ENCODE data around the gene SERPINB6.
"Not testable (repeated sequence)": the region's sequence is repeated elsewhere in the genome, so short reads cannot be mapped to it uniquely, and the experiment has no call there.

Gene SERPINB6

DNA sequence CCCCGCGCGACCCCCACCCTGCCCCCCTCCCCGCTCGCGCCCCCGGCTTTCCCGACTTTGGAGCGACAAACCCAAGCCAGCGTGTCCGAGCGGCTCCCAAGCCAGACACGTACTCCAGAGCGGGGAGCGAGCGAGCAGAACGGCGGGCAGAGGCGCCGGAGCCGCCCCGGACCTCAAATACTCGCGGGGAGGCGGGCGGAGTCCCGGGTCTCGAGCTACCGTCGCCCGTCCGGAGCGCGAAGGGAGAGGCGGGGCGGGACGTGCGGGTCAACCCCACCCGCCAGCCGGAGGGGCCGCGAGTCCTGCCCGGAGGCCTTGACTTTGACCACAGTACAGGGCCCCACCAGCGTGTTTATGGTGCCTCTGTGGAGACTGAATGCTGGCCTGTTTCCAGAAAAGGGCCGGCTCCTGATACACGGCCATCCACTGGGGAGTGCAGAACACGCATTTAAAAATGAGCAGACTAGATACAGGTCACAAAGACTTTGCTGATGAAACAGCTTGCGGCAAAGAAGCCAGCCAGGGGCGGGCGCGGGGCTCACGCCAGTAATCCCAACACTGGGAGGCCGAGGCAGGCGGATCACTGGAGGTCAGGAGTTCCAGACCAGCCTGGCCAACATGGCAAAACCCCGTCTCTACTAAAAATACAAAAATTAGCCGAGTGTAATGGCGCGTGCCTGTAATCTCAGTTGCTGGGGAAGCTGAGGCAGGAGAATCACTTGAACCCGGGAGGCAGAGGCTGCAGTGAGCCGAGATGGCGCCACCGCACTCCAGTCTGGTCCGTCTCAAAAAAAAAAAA lies at the start of gene SERPINB6:
Gene SERPINB6 (minus strand): TSS at position 148 of the 799 bp plus-strand sequence. CDS start 12,235 bp downstream, outside the sequence.
- no peak for DNase-seq

DNA sequence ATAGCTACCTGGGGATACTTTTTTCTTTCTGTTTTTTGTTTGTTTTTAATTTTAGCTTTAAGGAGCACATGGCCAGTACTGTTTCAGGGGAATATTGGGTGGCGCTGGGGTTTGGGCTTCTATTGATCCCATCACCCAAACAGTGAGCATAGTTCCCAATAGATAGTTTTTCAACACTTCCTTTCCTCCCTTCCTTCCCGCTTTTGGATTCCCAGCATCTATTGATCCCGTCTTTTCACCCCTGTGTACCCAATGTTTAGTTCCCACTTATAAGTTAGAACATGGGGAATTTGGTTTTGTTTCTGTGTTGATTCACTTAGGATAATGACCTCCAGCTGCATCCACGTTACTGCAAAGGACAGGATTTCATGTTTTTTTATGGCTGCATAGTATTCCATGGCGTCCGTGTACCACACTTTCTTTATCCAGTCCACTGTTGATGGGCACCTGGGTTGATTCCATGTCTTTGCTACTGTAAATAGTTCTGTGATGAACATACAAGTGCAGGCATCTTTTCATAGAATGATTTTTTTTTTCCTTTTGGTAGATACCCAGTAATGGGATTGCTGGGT lies 48.5 kb upstream of the SERPINB6 start:
- DNase-seq = no peak

DNA sequence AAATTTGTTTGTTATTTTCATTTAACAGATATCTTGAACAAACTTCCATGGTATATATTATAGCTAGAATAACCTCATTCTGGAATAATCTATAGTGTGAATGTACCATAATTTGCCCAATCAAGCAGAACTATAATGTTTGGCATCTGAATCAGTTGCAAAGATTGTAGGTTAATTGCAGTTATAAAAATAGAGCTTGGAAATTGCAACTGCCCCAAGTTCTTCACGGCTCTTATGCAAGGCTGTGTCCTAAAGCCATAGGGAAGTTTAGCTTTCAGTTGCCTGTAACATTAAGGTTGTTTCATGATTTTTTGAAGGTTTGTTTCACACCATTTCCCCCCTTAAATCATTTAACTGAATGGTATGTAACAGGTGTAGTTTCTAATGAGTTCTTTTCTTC lies 47.7 kb upstream of the SERPINB6 start:
- no peak for DNase-seq

DNA sequence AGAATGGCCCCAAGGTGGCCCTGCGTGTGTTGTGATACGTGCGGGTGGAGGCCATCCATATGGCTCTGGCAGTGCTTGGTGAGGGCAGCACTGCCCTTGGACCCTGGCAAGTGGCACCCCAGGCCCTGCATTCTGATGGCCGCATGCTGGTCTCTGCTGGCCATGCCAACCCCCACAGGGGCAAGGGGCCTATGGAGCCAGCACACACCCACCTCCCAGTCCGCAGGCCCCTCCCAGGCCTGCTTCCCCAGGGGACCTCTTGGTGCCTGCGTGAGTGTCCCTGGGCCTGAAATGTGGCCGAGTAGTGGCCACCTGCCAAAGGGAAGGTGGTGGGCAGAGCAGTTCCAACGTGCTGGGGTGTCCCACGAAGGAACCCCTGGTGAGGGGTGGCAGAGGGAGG lies 45.9 kb upstream of the SERPINB6 start:
- DNase-seq = no peak

DNA sequence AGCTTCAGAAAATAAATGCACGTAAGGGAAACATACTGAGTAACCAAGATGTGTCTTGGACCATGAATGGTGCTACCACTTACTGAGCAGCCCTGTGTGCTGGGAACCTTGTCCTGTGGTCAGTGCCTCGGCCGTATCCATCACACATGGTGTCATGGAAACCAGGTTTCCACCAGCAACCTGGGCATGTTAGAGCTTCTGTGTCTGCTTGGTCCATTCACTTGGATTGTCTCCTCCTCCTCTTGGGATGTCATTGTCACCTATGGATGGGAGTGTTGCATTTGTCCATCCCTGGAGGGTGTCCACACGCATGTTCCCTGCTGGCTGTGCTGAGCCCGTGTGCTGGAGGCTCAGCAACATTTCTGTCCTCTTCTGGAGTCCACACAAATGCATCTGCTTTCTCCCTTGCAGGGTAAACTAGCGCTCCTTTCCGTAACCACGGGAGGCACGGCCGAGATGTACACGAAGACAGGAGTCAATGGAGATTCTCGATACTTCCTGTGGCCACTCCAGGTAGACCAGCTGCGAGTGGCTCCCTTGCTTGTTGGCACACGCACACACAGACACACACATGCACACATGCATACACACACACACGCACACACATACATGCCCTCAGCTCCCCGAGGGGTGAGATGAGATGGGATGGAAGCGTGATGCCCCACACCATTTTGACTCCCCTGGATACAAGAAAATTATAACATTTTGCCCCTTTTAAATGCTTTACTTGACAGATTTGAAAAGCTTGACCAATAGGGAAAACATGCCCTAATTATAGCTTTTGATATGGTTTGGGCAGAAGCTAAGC lies 45.3 kb upstream of the SERPINB6 start:
- no peak for DNase-seq

DNA sequence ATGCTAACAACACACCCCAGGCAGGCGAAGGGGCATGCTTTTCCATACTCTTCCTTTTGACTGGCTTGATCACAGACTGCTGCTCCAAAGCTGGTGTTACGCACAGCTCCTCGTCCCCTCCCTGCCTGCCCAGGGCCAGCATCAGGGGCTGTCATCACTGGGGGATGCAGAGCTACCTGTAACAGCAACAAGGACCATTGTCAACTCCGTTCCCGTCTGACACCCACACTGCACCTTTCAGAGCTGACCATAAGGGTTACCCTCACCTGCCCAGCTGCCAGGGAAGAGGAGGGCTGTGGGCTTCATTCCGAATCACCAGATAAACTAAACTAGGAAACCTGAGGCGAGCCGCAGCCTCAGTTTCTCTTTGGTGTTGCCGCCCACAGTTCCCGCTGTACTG lies 43.8 kb upstream of the SERPINB6 start:
- DNase-seq = no peak

DNA sequence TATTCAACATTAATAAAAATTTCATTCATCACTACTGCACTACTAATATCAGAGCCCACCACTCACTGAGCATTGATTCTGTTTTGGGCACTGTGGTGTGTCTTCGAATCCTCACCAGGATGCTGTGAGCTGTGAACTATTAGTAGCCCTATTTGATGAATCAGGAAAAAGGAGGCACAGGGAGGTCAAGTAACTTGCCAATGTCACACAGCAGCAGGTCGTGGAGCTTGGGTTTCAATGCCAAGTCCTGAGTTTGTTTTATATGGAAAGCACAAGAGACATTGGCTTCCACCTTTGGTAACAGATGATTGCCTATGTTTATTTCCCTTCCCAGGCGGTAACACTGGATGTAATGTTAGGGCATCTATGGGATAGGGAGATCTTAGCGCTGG lies 43.3 kb upstream of the SERPINB6 start:
- DNase-seq = no peak

DNA sequence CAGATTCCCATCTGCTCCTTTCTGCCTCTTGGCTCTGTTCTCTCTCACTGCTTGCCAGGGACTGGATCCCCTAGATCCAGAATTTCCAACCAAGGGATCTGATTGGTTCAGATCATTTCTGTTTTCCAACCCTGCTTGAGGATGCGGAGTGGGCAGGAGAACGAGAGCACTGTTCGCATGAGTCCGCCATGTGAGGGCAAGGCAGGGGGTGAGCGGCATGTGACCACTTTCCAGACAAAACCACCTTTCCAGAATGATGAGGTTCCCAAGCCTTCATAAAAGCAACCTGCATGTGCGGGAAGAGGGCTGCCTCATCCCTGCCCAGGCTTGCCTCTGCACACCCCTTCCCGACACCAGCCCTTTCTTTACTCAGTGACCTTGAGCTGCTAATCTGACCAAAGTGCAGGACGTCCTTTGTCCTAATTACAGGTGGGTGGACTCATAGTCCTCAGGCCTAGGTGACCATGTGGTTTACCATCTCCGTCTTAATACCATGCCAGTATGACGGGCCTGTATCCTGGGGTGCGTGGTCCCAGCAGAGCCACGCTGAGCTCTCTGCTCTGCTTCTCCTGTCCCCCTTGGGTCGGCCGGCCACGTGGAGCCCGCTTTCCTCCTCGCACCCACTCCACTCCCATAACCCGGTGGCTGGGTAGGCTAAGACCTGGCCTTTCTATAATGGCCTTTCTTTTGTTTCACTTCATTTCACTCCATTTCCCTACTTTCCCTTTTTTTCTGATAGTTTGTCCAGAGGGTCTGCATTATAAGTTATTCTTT lies 42.7 kb upstream of the SERPINB6 start:
- DNase-seq = no peak

DNA sequence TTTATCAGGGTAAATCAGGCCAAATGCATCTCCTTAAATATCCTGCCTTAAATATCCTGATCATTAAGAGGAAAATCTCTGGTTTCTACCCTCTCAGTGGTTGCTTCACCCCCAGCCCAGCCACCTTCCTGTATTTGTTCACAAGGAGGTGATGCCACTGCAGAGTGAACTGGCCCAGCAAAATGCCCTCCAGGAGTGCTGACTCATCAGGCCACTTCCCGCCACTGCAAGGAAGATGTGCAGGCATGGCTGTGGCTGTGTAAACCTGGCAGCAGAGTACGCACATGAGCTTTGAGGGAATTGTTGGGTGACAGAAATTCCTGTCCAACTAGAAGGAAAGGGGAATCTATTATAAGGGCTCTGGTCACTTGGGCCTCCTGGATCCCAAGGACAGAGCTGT lies 42.1 kb upstream of the SERPINB6 start:
- DNase-seq = no peak

DNA sequence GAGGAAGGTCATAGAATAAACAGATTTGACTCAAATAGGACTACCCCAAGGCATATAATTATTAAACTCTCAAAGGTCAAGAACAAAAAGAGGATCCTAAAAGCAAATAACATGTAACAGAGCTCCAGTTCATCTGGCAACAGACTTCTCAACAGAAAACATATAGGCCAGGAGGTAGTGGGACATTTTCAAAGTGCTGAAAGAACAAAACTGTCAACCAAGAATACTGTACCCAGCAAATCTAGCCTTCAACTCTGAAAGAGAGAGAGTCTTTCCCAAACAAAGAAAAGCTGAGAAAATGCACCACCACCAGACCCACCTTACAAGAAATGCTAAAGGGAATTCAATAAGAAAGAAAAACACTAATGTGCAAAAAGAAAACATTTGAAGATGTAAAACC lies 40.2 kb upstream of the SERPINB6 start:
- DNase-seq = no peak

DNA sequence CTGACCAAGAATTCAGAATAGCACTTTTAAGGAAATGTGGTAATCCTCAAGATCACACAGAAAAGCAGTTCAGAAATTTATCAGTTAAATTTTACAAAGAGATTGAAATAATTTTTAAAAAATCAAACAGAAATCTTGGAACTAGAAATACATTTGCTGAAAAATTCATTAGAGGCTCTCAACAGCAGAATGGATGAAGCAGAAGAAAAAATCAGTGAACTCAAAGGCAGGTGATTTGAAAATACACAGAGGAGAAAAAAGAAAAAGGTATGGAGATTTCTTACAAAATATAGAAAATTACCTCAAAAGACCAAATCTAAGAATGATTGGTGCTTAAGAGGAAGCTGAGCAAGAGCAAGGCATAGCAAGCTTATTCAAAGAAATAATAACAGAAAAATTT lies 39.8 kb upstream of the SERPINB6 start:
- no peak for DNase-seq

DNA sequence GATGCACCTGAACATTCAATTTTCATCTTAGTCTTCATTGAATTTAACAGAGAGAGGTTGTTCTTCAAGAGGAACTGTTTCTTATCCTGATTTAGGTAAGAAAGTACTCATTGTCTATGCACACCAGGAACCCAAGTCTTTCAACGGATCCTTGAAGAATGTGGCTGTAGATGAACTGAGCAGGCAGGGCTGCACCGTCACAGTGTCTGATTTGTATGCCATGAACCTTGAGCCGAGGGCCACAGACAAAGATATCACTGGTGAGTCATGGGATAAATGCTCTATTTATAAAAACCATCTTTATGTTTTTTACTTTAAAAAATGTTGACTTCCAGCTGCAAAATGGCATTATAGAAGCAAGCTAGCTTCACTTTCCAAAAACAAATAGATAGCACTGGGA lies 38.6 kb upstream of the SERPINB6 start:
- DNase-seq = no peak

DNA sequence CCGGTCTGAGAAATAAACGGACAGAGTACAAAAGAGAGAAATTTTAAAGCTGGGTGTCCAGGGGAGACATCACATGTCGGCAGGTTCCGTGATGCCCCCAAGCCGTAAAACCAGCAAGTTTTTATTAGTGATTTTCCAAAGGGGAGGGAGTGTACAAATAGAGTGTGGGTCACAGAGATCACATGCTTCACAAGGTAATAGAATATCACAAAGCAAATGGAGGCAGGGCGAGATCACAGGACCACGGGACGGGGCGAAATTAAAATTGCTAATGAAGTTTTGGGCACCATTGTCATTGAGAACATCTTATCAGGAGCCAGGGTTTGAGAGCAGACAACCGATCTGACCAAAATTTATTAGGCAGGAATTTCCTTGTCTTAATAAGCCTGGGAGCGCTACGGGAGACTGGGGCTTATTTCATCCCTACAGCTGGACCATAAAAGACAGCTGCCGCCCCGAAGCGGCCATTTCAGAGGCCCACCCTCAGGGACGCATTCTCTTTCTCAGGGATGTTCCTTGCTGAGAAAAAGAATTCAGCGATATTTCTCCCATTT lies 37.4 kb upstream of the SERPINB6 start:
- not testable (repeated sequence) for DNase-seq

DNA sequence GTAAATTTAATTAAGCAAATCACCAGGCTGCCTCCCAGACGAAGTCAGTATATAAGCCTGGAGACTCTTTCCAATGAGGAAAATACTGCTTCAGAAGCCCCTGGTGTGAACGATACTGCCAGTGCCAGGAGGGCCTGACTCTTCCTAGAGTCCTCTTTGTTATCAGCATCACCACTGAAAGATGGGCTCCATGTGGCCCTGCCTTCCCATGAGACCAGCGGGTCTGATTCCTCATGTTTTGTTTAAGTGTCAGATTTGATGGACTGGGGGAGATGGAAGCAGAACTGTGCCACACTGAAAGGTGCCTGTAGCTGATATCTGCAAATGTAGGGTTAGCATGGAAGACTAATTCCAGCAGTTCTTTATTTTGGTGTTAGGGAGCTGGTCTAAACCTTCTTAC lies 36.2 kb upstream of the SERPINB6 start:
- no peak for DNase-seq

DNA sequence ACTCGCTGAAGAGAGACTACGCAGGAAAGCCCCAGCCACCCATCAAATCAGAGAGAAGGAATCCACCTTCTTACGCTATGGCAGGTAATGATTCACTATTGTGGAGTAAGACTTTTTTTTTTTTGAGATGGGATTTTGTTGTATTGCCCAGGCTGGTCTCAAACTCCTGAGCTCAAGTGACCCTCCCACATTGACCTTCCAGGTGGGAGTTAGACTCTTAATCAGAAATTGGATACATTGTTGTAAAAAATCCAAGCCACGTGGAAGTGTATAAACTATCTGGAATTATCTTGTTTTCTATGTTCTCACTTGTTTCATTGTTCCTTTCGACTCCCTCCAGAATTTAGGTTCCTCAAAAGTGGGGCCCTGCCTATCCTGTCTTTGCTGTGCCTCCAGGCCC lies 35.1 kb upstream of the SERPINB6 start:
- no peak for DNase-seq

DNA sequence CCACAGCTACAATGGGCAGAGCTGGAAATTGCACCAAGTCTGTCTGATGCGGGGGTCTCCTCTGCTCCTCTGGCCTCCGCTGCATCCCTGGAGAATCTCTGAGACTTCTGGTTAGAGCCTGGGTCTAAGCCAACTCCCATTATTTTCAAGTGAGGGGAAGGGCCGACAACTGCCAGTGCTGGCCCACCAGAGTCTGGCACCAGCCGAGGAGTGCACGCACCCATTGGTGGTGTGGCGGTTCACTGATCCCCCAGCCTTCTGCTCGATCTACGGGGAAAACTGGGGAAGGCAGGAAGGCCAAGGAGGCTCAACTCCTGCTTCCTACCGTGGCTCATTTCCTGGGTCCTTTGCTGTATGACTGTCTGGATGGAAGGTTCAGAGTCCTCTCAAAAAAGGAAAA lies 34.5 kb upstream of the SERPINB6 start:
- DNase-seq = no peak

DNA sequence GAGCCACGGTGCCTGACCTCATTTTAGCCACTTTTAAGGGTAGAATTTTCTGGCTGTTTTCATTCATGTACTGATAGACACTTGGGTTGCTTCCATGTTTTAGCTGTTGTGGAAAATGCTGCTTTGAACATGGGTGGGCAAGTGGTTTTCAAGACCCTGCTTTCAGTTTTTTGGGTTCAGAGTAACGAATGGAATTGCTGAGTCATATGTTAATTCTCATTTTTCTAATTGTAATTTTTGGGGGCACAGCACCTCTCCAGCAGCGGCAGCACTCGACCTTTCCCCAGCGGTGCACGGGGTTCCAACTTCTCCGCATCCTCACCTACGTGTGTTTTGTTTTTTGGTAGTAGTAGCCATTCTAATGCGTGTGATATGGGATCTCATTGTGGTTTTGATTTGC lies 33.7 kb upstream of the SERPINB6 start:
- DNase-seq = no peak

DNA sequence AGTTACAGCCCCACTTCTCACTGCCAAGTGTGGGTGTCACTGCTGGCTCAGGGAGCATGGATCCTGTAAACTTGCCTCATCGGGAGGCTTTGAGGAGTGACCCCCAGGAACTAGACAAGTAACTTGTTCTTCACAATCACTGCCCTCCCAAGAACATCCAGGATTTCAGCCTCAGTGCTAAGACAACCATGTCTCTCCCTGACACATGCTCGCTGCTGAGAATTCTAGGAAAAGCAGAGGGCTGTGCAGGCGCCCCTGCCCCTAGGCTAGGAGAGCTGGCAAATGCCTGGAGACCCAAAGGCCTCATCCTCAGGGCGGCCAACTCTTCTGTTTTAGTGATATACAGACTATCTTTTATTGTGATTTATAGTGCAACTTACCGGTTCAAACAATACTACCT lies 31.9 kb upstream of the SERPINB6 start:
- not testable (repeated sequence) for DNase-seq

DNA sequence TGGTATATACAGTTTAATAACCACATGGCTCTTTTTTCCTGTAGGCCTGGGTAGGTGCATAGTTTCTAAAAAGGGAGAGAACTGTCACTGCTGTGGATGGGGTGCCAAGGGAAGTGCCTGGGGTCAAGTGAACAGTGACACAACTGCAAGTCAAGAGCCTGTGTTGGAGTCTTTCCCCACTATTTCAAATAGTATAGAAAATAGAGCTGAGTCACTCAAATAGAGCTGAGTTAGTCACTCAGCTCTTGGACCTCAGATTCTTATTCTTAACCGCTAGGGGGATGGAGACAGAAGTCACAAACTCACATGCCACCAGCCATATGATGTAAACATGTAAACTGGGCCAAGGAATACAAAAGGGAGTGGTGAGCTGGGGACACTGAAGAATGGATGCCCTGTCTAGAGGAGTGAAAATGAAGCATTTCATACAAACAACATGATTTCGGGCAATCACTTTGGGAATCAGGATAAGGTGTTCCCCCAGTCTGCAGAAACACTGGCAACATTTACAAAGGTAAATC lies 30.5 kb upstream of the SERPINB6 start:
- no peak for DNase-seq

DNA sequence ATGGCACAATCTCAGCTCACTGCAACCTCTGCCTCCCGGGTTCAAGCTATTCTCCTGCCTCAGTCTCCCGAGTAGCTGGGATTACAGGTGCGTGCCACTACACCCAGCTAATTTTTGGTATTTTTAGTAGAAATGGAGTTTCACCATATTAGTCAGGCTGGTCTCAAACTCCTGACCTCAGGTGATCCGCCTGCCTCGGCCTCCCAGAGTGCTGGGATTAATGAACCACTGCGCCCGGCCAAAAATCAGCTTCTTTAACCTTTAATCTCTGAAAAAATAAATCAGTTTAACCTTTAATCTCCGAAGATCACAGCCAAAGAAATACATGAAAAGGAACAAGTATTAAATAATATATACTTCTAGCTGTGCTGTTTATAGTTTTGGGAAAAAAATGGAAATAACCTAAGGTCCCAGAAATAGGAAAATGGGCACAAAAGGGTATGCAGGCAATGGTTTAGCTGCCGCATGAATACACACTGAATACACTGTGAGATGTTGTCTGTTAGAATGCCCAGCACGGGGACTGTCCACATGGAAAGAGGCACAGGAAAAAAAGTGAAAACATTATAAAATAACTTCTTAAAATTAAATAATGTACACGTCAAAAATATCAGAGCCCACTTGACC lies 29.9 kb upstream of the SERPINB6 start:
- DNase-seq = no peak

DNA sequence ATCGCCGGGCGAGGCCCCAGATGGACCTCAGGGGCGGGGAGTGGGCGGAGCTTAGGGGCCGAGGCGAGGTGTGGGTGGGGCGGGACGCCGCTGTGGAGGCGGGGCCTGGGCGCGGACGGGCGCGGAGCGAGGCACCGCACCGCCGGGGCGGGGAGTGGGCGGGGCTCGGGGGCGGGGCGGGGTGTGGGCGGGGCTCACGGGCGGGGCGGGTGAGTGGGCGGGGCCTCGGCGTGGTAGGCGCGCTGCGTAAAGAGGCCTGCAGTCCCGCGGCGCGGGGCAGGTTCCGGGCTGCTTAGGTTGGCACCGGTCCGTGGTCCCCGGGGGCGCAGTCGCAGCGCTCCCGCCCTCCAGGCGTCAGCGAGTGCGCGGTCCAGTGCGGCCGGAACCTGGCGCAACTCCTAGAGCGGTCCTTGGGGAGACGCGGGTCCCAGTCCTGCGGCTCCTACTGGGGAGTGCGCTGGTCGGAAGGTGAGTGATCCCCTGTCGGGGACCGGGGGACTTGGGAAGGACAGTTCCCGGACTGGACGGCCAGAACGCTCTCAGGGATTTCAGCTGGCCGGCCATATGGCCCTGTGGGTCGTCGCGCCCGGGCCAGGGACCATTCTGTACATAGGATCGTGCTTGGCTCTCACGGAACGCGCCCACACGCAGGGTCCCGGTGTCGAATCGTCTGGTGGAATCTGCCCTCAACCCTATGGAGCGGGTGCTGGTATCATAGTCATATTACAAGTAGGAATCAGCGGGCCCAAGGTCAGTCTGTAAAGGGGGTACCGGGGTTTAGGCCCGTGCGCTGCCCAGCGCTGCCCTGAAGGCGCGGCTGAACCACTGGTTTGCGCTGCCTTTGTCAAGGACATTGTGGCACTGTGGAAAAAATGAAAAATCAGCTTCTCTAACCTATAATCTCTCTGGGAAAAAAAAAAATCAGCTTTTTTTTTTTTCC lies 28.5 kb upstream of the SERPINB6 start, which contains the start of gene NQO2:
Gene NQO2 (plus strand): TSS at position 277 of the 940 bp plus-strand sequence. CDS start 6,659 bp downstream, outside the sequence.
- peak; percentile 66 for DNase-seq

All from NCI-H1436 treated with DMSO at 0.1 percent for 48 hours (cell line).